SJSA1 (cell line): ENCODE results near the gene CLIP4. TPM values are rescaled to one million over a fixed set of nuclear protein-coding genes. Genes with fewer than 3 reads are reported as not detected.

ENCODE experiments used
- DNase-seq, 2 experiments: peaks; one replicate each; pipeline ENCODE4 v3.0.0-alpha.2; 2015 to 2020; ENCODE audit warnings: low spot score in 2 of 2, low read depth in 1 of 2
- H3K27ac ChIP-seq: fragments of 250-450 bp; sonication (Bioruptor Pico); 2 replicates; pipeline ENCODE4 v1.5.1; 2020; ENCODE audit warnings: mild to moderate bottlenecking, moderate library complexity
- H3K27me3 ChIP-seq: fragments of 250-450 bp; sonication (Bioruptor Pico); replicated peaks from 2 replicates; pipeline ENCODE4 v1.5.1; 2020; ENCODE audit warnings: mild to moderate bottlenecking, moderate library complexity
- H3K36me3 ChIP-seq: fragments of 250-450 bp; sonication (Bioruptor Pico); 2 replicates; pipeline ENCODE4 v1.5.1; 2020; ENCODE audit warnings: mild to moderate bottlenecking
- H3K4me1 ChIP-seq: fragments of 250-450 bp; sonication (Bioruptor Pico); replicated peaks from 2 replicates; pipeline ENCODE4 v1.6.1; 2021; ENCODE audit warnings: mild to moderate bottlenecking
- H3K4me3 ChIP-seq: fragments of 250-450 bp; sonication (Bioruptor Pico); 2 replicates; pipeline ENCODE4 v1.5.1; 2020; ENCODE audit warnings: mild to moderate bottlenecking
- H3K9me3 ChIP-seq: fragments of 250-450 bp; sonication (Bioruptor Pico); replicated peaks from 2 replicates; pipeline ENCODE4 v1.5.1; 2020; ENCODE audit warnings: mild to moderate bottlenecking
- total RNA-seq: library from RNA; depleted of rRNA; stranded (reverse); fragments of >200 nt; shearing (Covaris generic); gene quantifications from 2 replicates; pipeline ENCODE4 v1.2.3, GENCODE V29; 2014; rRNA removed

CLIP4 gene
- total RNA-seq, 1 experiment from 2014 or later = 34.2 TPM

DNA sequence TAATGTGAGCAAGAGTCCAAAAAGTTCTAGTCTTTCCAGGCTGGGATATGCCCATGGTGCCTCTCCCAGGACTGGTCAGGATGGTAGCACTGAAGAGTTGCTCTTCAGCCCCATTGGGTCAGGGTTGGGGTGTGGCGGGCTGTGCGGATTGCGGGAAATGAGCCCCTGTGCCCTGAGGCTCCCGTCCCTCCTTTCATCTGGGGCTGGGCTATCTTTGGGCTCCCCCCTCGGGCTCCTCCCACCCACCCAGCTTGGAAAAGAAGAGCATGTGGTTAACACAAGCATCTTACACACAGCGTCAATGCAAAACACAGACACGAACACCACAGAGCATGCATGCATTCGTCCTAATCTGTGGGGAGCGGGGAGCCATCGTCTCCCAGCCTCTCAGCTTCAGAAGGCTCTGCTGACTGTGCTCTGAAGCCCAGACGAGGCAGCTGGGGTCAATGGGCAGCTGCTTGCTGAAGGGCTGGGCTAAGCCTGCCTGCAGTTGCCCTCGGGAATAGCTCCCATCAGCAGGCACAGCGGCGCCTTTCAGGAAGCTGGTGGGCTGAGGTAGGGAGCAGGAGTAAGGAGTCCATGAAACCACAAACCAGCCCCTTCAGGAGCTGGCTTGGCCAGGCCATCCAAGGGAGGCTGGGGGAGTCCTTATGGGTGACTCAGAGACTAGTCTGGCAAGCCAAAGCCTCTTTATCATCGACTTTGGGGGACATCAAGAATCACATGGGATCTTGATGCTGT is 112.9 kb downstream of the CLIP4 start:
- Histone ChIP-seq H3K27ac (no peak overlapping the region), H3K36me3 (no peaks in the 10 kb centered on the region), H3K4me1 (peaks cover 8% of the 10 kb centered on the region), H3K4me3 (no peak overlapping the region), H3K9me3 (no peaks in the 10 kb centered on the region), H3K27me3 (peaks cover 13% of the 10 kb centered on the region; the same call in 1 of the 2 replicates)
- peak; percentile 32 to 61 for DNase-seq

DNA sequence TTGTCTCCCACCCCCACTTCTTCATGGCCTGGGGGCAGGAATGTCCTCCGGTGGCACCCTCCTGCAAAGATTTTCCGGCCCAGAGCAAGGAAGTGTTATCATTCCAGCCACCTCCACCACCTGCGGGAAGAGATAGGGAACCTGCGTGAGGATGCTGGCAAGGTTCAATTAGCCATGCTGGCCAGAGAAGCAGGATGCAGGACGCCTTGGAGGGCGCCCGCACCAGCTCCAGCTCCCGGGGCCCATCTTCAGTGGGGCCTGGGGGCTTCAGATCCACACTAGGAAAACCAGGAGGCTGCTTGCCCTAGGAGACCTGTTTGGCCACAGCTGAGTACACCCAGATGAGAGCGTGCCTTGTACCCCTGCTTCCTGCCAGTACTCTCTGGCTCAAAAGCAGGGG is 113.7 kb downstream of the CLIP4 start:
- Histone ChIP-seq H3K4me3 (no peak overlapping the region), H3K4me1 (peaks cover 8% of the 10 kb centered on the region), H3K27me3 (peaks cover 16% of the 10 kb centered on the region; the same call in 1 of the 2 replicates), H3K36me3 (no peaks in the 10 kb centered on the region), H3K9me3 (no peaks in the 10 kb centered on the region), H3K27ac (no peak overlapping the region)
- DNase-seq = no peak

DNA sequence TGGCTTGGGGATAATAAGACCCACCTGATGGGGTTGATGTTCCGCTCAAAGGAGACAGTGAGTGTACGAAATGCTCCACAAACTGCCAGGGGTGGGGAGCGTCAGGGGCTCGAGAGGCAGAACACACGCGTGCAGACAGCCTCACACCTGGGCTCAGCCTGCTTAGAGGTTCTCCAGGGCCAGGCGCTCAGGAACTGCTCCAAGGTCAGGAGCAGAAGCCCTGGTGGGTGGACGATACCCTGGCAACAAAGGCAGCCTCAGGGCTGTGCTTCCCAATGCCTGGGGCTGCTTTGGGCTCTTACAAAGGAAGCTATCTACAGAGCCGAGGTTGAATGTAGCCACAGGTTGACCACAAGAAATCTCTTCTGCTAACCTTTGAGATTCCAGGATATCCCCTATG is 114.4 kb downstream of the CLIP4 start:
- no peaks in the 10 kb centered on the region for H3K9me3 ChIP-seq
- no peak for DNase-seq
- H3K27ac ChIP-seq = no peak overlapping the region
- H3K4me3 ChIP-seq = no peak overlapping the region
- no peaks in the 10 kb centered on the region for H3K36me3 ChIP-seq
- peaks cover 8% of the 10 kb centered on the region for H3K4me1 ChIP-seq
- peaks cover 16% of the 10 kb centered on the region; the same call in 1 of the 2 replicates for H3K27me3 ChIP-seq

DNA sequence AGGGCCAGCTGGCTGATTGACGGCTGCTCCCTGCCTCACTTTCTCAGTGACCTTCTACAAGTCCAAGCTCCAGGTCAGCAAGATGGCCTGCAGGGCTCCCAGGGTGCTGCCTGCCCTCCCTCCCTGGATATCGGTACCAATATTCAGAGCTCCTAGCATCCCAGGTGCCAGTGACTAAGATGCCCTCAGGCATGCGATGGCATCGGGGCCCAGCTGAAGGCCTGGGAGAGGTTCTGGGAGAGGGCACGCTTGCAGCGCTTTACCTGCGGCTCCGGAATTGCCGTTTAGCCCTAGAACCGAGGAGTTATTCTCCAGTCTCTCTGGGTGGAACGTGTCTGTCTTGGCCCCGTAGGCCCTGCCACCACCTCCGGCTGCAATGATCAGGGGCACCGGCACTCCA is 116.8 kb downstream of the CLIP4 start:
- Histone ChIP-seq H3K4me3 (no peak overlapping the region), H3K27me3 (peaks cover 26% of the 10 kb centered on the region), H3K36me3 (no peaks in the 10 kb centered on the region), H3K27ac (no peak overlapping the region), H3K4me1 (peaks cover 8% of the 10 kb centered on the region), H3K9me3 (no peaks in the 10 kb centered on the region)
- DNase-seq = no peak

DNA sequence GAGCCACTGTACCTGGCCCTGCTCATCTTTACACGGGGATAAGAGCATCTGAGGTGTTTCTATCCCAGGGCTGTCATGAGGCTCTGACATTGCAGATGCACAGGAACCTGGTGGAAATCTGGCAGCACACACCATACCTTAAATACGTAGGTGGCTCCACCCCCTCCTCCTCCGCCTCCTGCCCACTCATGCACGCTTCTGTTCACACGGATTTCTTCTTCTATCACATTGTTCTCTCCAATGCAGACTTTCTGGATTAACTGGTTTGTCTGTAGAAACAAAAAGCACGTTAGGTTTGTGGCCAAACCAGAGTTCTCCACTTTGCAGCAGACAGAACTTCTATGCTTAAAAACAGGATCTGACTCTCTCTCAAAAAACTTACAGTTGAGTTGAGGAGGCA is 118.2 kb downstream of the CLIP4 start:
- peaks cover 31% of the 10 kb centered on the region for H3K27me3 ChIP-seq

DNA sequence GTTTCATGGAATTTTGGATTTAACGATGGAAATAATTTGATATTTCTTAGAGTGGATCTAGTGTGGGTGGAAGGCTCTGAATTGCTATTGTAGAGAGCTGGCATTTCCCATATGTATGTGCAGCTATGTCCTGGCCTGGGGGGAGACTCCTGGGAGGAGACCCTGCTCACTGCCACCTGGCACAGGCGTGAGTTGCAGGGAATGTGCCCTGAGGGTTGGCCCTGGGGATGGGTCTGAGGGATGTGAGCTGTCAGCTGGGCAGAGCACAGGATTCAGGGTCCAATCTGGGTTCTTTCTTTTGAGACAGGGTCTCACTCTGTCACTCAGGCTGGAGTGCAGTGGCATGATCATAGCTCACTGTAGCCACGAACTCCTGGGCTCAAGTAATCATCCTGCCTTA is 120.2 kb downstream of the CLIP4 start:
- H3K27me3 ChIP-seq = peaks cover 33% of the 10 kb centered on the region
- H3K36me3 ChIP-seq = no peaks in the 10 kb centered on the region
- no peak overlapping the region for H3K27ac ChIP-seq
- no peak overlapping the region for H3K4me3 ChIP-seq
- no peaks in the 10 kb centered on the region for H3K4me1 ChIP-seq
- DNase-seq = no peak
- H3K9me3 ChIP-seq = no peaks in the 10 kb centered on the region

More for the DNA sequence above, 118.2 kb downstream of the CLIP4 start:
- H3K9me3 ChIP-seq = no peaks in the 10 kb centered on the region
- H3K27ac ChIP-seq = no peak overlapping the region
- DNase-seq = no peak
- H3K4me3 ChIP-seq = no peak overlapping the region
- H3K4me1 ChIP-seq = no peaks in the 10 kb centered on the region; the same call in 1 of the 2 replicates
- H3K36me3 ChIP-seq = no peaks in the 10 kb centered on the region

DNA sequence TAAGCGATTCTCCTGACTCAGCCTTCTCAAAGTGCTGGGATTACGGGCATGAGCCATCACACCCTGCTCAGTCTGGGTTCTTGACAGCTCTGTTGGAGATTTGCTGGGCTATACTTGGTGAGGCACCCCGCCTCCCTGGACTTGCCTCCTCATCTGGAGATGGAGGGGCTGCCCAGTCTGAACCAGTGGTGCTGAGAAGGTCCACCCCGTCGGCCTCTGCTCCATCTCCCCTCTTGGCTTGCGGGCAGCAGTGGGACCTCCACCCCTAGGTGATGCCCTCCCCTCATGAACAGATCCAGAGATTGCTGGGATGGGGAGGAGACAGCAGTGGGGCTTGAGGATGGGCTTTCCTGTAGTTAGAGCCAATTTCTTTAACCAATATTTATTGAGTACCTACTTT is 120.9 kb downstream of the CLIP4 start:
- peaks cover 33% of the 10 kb centered on the region for H3K27me3 ChIP-seq
- no peaks in the 10 kb centered on the region for H3K9me3 ChIP-seq
- H3K36me3 ChIP-seq = no peaks in the 10 kb centered on the region
- no peak overlapping the region for H3K27ac ChIP-seq
- no peak for DNase-seq
- no peaks in the 10 kb centered on the region for H3K4me1 ChIP-seq
- H3K4me3 ChIP-seq = no peak overlapping the region

DNA sequence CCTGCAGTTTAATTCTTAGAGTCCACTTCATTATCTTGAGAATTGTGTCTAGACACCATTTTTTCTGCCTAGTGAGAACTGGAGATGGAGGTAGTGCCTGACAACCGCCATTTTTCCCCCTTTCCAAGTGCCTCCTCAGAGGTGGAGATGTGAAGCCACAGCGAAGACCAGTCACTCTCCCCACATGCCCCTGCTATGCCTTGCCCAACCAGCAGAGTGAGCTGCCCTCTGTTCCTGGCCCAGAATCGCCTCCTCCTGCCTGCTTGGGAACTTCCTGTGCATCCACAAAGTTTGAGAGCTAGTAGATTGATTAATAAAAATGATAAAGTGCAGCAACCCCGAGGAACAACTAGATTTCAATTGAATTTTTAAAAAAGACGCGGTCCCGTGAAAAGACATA is 123.3 kb downstream of the CLIP4 start:
- H3K27ac ChIP-seq = no peak overlapping the region
- H3K9me3 ChIP-seq = no peaks in the 10 kb centered on the region
- H3K27me3 ChIP-seq = peaks cover 23% of the 10 kb centered on the region
- H3K36me3 ChIP-seq = no peaks in the 10 kb centered on the region
- no peaks in the 10 kb centered on the region for H3K4me1 ChIP-seq
- peak; percentile 14 to 56 for DNase-seq
- no peak overlapping the region for H3K4me3 ChIP-seq

Other genes starting within 250 kb of the CLIP4 start
- 14.6 and 16.6 TPM in 2 replicates for gene TRMT61B, start 245.1 kb upstream of the CLIP4 start, total RNA-seq
- 57.5 and 79.2 TPM in 2 replicates for gene WDR43, start 220.7 kb upstream of the CLIP4 start, total RNA-seq
- 0.03 TPM in 1 of 2 replicates, not detected in the other for gene TOGARAM2, start 134.1 kb upstream of the CLIP4 start, total RNA-seq
- gene PCARE, start 40.9 kb upstream of the CLIP4 start, total RNA-seq = not detected in 2 replicates